Neural cell (in vitro differentiated cells): Measurements from ENCODE around the gene PTPRC. TPM values are rescaled to one million over a fixed set of nuclear protein-coding genes. Genes with fewer than 3 reads are reported as not detected.

Experiments
- H2AFZ ChIP-seq: fragments of 200-600, 300-800 bp; sonication (generic), shearing (Covaris generic); 2 replicates; pipeline ENCODE4 v1.6.0; 2014; ENCODE audit warnings: low read depth, mild to moderate bottlenecking, antibody characterized with exemption, low read length, moderate library complexity
- H3F3A ChIP-seq: fragments of 200-600 bp; shearing (Covaris generic); 2 replicates; pipeline ENCODE4 v1.6.1; 2016; ENCODE audit warnings: mild to moderate bottlenecking, moderate library complexity, mixed read lengths, antibody characterized with exemption, low read length; ENCODE audit not compliant: insufficient read depth, poor library complexity, severe bottlenecking
- H3K27ac ChIP-seq: fragments of 200-600, 300-800 bp; sonication (generic), shearing (Covaris generic); 2 replicates; pipeline ENCODE4 v1.5.1; 2014; ENCODE audit warnings: mild to moderate bottlenecking, low read length, moderate library complexity
- H3K27me3 ChIP-seq: fragments of 300-800, 200-600 bp; sonication (generic), shearing (Covaris generic); 2 replicates; pipeline ENCODE4 v1.6.0; 2014; ENCODE audit warnings: mild to moderate bottlenecking, low read depth, low read length, moderate library complexity; ENCODE audit not compliant: insufficient read depth
- H3K36me3 ChIP-seq: fragments of 300-800, 200-600 bp; sonication (generic), shearing (Covaris generic); 2 replicates; pipeline ENCODE4 v1.5.1; 2014; ENCODE audit warnings: mild to moderate bottlenecking, antibody characterized with exemption, low read length, moderate library complexity; ENCODE audit not compliant: insufficient read depth
- H3K4me2 ChIP-seq: fragments of 300-800, 200-600 bp; sonication (generic), shearing (Covaris generic); 2 replicates; pipeline ENCODE4 v1.6.0; 2014; ENCODE audit warnings: mild to moderate bottlenecking, low read length
- H3K4me3 ChIP-seq: fragments of 300-800, 200-600 bp; sonication (generic), shearing (Covaris generic); 2 replicates; pipeline ENCODE4 v1.5.1; 2014; ENCODE audit warnings: mild to moderate bottlenecking, low read length, moderate library complexity
- H3K79me2 ChIP-seq: fragments of 200-600 bp; shearing (Covaris generic); replicated peaks from 2 replicates; pipeline ENCODE4 v1.6.0; 2014; ENCODE audit warnings: mild to moderate bottlenecking, low read length, moderate library complexity; ENCODE audit not compliant: insufficient read depth
- H3K9ac ChIP-seq: fragments of 300-800, 200-600 bp; sonication (generic), shearing (Covaris generic); 2 replicates; pipeline ENCODE4 v1.6.1; 2016; ENCODE audit warnings: mild to moderate bottlenecking, low read length, mixed read lengths
- H3K9me2 ChIP-seq: fragments of 200-600 bp; shearing (Covaris generic); 2 replicates; pipeline ENCODE4 v1.6.1; 2016; ENCODE audit warnings: mild to moderate bottlenecking, low read length, mixed read lengths; ENCODE audit not compliant: insufficient read depth
- H3K9me3 ChIP-seq: fragments of 200-600, 300-800 bp; sonication (generic), shearing (Covaris generic); 2 replicates; pipeline ENCODE4 v1.6.1; 2016; ENCODE audit warnings: mild to moderate bottlenecking, mixed run types, low read length, moderate library complexity, mixed read lengths
- H4K20me1 ChIP-seq: fragments of 200-600 bp; shearing (Covaris generic); 2 replicates; pipeline ENCODE4 v1.6.1; 2016; ENCODE audit warnings: mild to moderate bottlenecking, mixed run types; ENCODE audit not compliant: insufficient read depth
- EP300 ChIP-seq: fragments of 450-650 bp; conservative IDR thresholded peaks from 2 replicates; pipeline ENCODE4 v1.6.1; 2014; ENCODE audit warnings: antibody characterized with exemption, mild to moderate bottlenecking, moderate library complexity; ENCODE audit not compliant: poor library complexity, severe bottlenecking
- EZH2 ChIP-seq: fragments of 200-600, 300-800 bp; shearing (Covaris generic), sonication (generic); IDR thresholded peaks from 2 replicates; pipeline ENCODE4 v1.6.1; 2014; ENCODE audit warnings: antibody characterized with exemption, low read length, borderline replicate concordance, mild to moderate bottlenecking; ENCODE audit not compliant: insufficient read depth, poor library complexity, severe bottlenecking
- MXI1 ChIP-seq: fragments of 450-650 bp; conservative IDR thresholded peaks from 2 replicates; pipeline ENCODE4 v1.6.1; 2014; ENCODE audit warnings: antibody characterized with exemption, mild to moderate bottlenecking; ENCODE audit not compliant: poor library complexity, severe bottlenecking
- POLR2AphosphoS5 ChIP-seq: IDR thresholded peaks from 2 replicates; pipeline ENCODE4 v1.6.1; 2012
- RAD21 ChIP-seq: fragments of 450-650 bp; conservative IDR thresholded peaks from 2 replicates; pipeline ENCODE4 v1.6.1; 2014; ENCODE audit warnings: antibody characterized with exemption, mild to moderate bottlenecking, moderate library complexity
- REST ChIP-seq: IDR thresholded peaks from 2 replicates; pipeline ENCODE4 v1.6.1; 2012; ENCODE audit warnings: borderline replicate concordance
- SMC3 ChIP-seq: fragments of 450-650 bp; conservative IDR thresholded peaks from 2 replicates; pipeline ENCODE4 v1.6.1; 2014; ENCODE audit warnings: antibody characterized with exemption, mild to moderate bottlenecking, moderate library complexity; ENCODE audit not compliant: poor library complexity
- TAF1 ChIP-seq: IDR thresholded peaks from 2 replicates; pipeline ENCODE4 v1.6.1; 2012; ENCODE audit warnings: low read depth
- polyA plus RNA-seq: library from polyadenylated mRNA; depleted of rRNA; stranded (reverse); fragments of >200 nt; gene quantifications from 2 replicates; pipeline ENCODE4 v1.2.3, GENCODE V29; 2014
- TF ChIP-seq, protein P1 (sequence below): fragments of 450-650 bp; IDR thresholded peaks from 2 replicates; pipeline ENCODE4 v1.5.1; 2014; ENCODE audit warnings: antibody characterized with exemption, mild to moderate bottlenecking, moderate library complexity; ENCODE audit not compliant: poor library complexity, severe bottlenecking

Gene PTPRC
- polyA plus RNA-seq, 1 donor from 2014 or later, result 0.12 TPM

DNA sequence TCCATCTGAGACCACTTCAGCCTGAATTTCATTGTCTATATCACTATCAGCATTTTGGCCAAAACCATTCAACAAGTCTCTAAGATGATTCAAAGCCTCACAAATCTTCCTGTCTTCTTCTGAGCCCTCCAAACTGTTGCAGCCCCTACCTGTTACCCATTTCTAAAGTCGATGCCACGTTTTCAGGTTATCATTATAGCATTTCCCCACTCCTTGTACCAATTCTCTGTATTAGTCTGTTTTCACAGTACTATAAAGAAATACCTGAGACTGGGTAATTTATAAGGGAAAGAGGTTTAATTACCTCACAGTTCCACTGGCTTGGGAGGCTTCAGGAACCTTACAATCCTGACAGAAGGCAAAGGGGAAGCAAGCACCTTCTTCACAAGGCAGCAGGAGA, 158.8 kb downstream of the PTPRC start:
- Histone ChIP-seq H3K4me2 (no peak overlapping the region), H4K20me1 (no peaks in the 10 kb centered on the region), H3K4me3 (no peak overlapping the region), H3K79me2 (no peaks in the 10 kb centered on the region), H3K9me2 (no peaks in the 10 kb centered on the region), H3K36me3 (no peaks in the 10 kb centered on the region), H2AFZ (no peak overlapping the region), H3K27me3 (no peaks in the 10 kb centered on the region), H3K9ac (no peak overlapping the region), H3K9me3 (peaks cover 2% of the 10 kb centered on the region), H3K27ac (no peak overlapping the region), H3F3A (no peaks in the 10 kb centered on the region)
- TF ChIP-seq SMC3 (no peak), EP300 (no peak), REST (no peak), POLR2AphosphoS5 (no peak), MXI1 (no peak), RAD21 (no peak), EZH2 (no peak), TAF1 (no peak)
- TF ChIP-seq, protein P1, sequence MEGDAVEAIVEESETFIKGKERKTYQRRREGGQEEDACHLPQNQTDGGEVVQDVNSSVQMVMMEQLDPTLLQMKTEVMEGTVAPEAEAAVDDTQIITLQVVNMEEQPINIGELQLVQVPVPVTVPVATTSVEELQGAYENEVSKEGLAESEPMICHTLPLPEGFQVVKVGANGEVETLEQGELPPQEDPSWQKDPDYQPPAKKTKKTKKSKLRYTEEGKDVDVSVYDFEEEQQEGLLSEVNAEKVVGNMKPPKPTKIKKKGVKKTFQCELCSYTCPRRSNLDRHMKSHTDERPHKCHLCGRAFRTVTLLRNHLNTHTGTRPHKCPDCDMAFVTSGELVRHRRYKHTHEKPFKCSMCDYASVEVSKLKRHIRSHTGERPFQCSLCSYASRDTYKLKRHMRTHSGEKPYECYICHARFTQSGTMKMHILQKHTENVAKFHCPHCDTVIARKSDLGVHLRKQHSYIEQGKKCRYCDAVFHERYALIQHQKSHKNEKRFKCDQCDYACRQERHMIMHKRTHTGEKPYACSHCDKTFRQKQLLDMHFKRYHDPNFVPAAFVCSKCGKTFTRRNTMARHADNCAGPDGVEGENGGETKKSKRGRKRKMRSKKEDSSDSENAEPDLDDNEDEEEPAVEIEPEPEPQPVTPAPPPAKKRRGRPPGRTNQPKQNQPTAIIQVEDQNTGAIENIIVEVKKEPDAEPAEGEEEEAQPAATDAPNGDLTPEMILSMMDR, result no peak

GRCh38 chr1:198798923-198799386, 160.1 kb downstream of the PTPRC start:
- no peak overlapping the region for H2AFZ ChIP-seq
- no peaks in the 10 kb centered on the region for H4K20me1 ChIP-seq
- H3K9me3 ChIP-seq, result peaks cover 2% of the 10 kb centered on the region
- H3K4me3 ChIP-seq, result no peak overlapping the region
- H3K27ac ChIP-seq, result no peak overlapping the region
- H3K4me2 ChIP-seq, result no peak overlapping the region
- TF ChIP-seq MXI1, result no peak
- no peak for TF ChIP-seq REST
- no peak for TF ChIP-seq TAF1
- no peak for TF ChIP-seq SMC3
- TF ChIP-seq, protein P1, result no peak
- no peak for TF ChIP-seq EP300
- TF ChIP-seq EZH2, result no peak
- TF ChIP-seq POLR2AphosphoS5, result no peak
- no peak for TF ChIP-seq RAD21
- no peaks in the 10 kb centered on the region for H3F3A ChIP-seq
- H3K27me3 ChIP-seq, result no peaks in the 10 kb centered on the region
- no peaks in the 10 kb centered on the region for H3K36me3 ChIP-seq
- no peaks in the 10 kb centered on the region for H3K9me2 ChIP-seq
- no peak overlapping the region for H3K9ac ChIP-seq
- no peaks in the 10 kb centered on the region for H3K79me2 ChIP-seq
